ENCODE results near the gene MLLT1.

DNA sequence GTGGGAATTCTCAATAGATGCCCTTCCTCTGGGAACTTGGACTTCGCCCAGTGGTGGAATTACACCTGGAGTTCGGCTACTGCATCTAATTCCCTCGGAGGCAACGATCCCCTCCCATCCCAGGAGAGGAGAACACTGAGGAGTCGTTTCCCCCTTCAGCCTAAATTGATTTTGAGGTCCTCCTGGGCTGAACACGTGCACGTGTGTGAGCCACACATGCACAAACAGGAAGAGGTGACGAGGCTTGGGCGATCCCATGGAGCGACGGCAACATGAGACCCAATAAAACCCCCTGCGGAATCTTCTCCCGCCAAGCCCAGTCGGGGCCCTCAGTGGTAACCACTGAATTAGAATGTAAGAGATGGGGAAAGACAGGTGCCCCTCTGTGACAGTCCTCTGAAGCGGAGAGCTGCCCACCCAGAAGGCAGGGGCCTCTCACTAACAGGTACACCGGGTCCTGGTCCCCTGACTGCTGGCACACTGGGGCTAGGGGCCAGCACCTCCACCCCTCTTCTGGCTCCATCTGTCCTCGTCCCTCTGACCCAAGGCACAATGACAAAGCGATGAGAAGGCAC is 4.5 kb downstream of the MLLT1 start:
- TF ChIP-seq, protein P1, sequence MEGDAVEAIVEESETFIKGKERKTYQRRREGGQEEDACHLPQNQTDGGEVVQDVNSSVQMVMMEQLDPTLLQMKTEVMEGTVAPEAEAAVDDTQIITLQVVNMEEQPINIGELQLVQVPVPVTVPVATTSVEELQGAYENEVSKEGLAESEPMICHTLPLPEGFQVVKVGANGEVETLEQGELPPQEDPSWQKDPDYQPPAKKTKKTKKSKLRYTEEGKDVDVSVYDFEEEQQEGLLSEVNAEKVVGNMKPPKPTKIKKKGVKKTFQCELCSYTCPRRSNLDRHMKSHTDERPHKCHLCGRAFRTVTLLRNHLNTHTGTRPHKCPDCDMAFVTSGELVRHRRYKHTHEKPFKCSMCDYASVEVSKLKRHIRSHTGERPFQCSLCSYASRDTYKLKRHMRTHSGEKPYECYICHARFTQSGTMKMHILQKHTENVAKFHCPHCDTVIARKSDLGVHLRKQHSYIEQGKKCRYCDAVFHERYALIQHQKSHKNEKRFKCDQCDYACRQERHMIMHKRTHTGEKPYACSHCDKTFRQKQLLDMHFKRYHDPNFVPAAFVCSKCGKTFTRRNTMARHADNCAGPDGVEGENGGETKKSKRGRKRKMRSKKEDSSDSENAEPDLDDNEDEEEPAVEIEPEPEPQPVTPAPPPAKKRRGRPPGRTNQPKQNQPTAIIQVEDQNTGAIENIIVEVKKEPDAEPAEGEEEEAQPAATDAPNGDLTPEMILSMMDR (IDR thresholded peaks at IDR 0.05; ENCODE audit: low read depth, low read length, poor library complexity, severe bottlenecking) = no peak
- no peak for TF ChIP-seq EZH2phosphoT487 (IDR thresholded peaks at IDR 0.05; ENCODE audit: borderline replicate concordance, low read length)
